Spleen (tissue), 11 donors: ENCODE measurements around the gene ERGIC2. TPM values are rescaled to one million over a fixed set of nuclear protein-coding genes. Genes with fewer than 3 reads are reported as not detected.

Experiments used
- DNase-seq: peaks from one replicate; pipeline ENCODE4 v3.0.0-alpha.2; 2020
- H3K27ac ChIP-seq, 8 donors: fragments of 200-600 bp; sonication (generic) in 7 of 8; 1 replicate in 4 of 8; 2 replicates in 4 of 8; pipeline versions ENCODE4 v1.5.0 to v1.8.0; 2016 to 2021; ENCODE audit warnings: inconsistent platforms in 4 of 8, mild to moderate bottlenecking in 4 of 8, moderate library complexity in 1 of 8
- H3K27me3 ChIP-seq, 7 donors: fragments of 200-600 bp; sonication (generic) in 6 of 7; replicated peaks in 1 of 7; 1 replicate in 4 of 7; 2 replicates in 3 of 7; pipeline versions ENCODE4 v1.5.0 to v1.8.0; 2016 to 2021; ENCODE audit warnings: inconsistent platforms in 3 of 7, mild to moderate bottlenecking in 1 of 7
- H3K36me3 ChIP-seq, 6 donors: fragments of 200-600 bp; sonication (generic) in 5 of 6; 1 replicate in 4 of 6; 2 replicates in 2 of 6; pipeline versions ENCODE4 v1.5.0 to v1.8.0; 2016 to 2021; ENCODE audit warnings: inconsistent platforms in 2 of 6
- H3K4me1 ChIP-seq, 6 donors: fragments of 200-600 bp; sonication (generic) in 5 of 6; 1 replicate in 3 of 6; 2 replicates in 3 of 6; pipeline versions ENCODE4 v1.5.0 to v1.8.0; 2016 to 2021; ENCODE audit warnings: inconsistent platforms in 3 of 6
- H3K4me3 ChIP-seq, 8 donors: fragments of 200-600 bp; sonication (generic) in 7 of 8; 1 replicate in 4 of 8; 2 replicates in 4 of 8; pipeline versions ENCODE4 v1.5.0 to v1.8.0; 2016 to 2021; ENCODE audit warnings: inconsistent platforms in 4 of 8, mild to moderate bottlenecking in 4 of 8, moderate library complexity in 2 of 8
- H3K9me3 ChIP-seq, 8 donors: fragments of 200-600 bp; sonication (generic) in 7 of 8; 1 replicate in 4 of 8; 2 replicates in 4 of 8; pipeline versions ENCODE4 v1.5.0 to v1.8.0; 2016 to 2021; ENCODE audit warnings: inconsistent platforms in 4 of 8
- POLR2A ChIP-seq, 3 donors: fragments of 450-650 bp; IDR thresholded peaks; one replicate each; pipeline ENCODE4 v1.5.1; 2017; ENCODE audit warnings: antibody characterized with exemption in 3 of 3, mild to moderate bottlenecking in 1 of 3
- POLR2AphosphoS5 ChIP-seq, 3 donors: sonication (generic); formaldehyde crosslinking; IDR thresholded peaks; one replicate each; pipeline ENCODE4 v1.5.1; 2017; ENCODE audit warnings: antibody characterized with exemption in 3 of 3
- WGBS, 5 donors: extraction: QIAGEN DNeasy Blood & Tissue Kit in 3 of 5; methylation state at CpG; one replicate each; pipeline versions ENCODE4 v1.1.5 to v1.1.7; 2013 to 2018; 5-methylcytosine and 5-hydroxymethylcytosine counted together
- intact Hi-C: fragments of 100-400 bp; cut with DNase I; formaldehyde crosslinking; loops from one replicate; pipeline ENCODE4 v1.15.0; 2023; ENCODE audit warnings: low total_unique reads
- polyA plus RNA-seq, 3 donors: library from polyadenylated mRNA; stranded (reverse); fragments of 200-250 nt; gene quantifications; one replicate each; pipeline ENCODE4 v1.2.1, GENCODE V29; 2013
- total RNA-seq, 7 donors: library from RNA; depleted of rRNA in 3 of 7; stranded (reverse); fragments of >200 nt in 3 of 7; fragmentation: NEBNext Ultra II Directional in 4 of 7; extraction: Animal tissue kit (Norgen Biotek cat#: 25700) in 4 of 7; gene quantifications; one replicate each; pipeline versions ENCODE4 v1.1.0 to v1.2.1, GENCODE V29; 2016 to 2021
- TF ChIP-seq, protein P1 (sequence below), 11 experiments: fragments of 200-600 bp in 7 of 11; fragments of 450-650 bp in 4 of 11; sonication (generic) in 4 of 11; IDR thresholded peaks in 8 of 11; conservative IDR thresholded peaks in 3 of 11; 1 replicate in 7 of 11; 2 replicates in 4 of 11; pipeline versions ENCODE4 v1.4.0 to v1.8.0; 2016 to 2021; ENCODE audit warnings: antibody characterized with exemption in 11 of 11, inconsistent platforms in 4 of 11, mild to moderate bottlenecking in 1 of 11
- donor health status: healthy with polysubstance abuse.
- donor health status: DM: no; HTN: no; CAD: no; lungs with moderate emphysema.
- donor health status: DM: no; HTN: no; CAD: no.
- donor health status: Bipolar disorder and iron deficiency.
- donor health status: healthy.
- donor health status: DM: no; HTN: no; CAD: no.
- donor health status: DM: yes; HTN: yes; CAD: no.

Gene ERGIC2
- total and polyA plus RNA-seq, 10 donors, result 26.6 to 65.2 (median 51.2) TPM

- TF ChIP-seq, protein P1, sequence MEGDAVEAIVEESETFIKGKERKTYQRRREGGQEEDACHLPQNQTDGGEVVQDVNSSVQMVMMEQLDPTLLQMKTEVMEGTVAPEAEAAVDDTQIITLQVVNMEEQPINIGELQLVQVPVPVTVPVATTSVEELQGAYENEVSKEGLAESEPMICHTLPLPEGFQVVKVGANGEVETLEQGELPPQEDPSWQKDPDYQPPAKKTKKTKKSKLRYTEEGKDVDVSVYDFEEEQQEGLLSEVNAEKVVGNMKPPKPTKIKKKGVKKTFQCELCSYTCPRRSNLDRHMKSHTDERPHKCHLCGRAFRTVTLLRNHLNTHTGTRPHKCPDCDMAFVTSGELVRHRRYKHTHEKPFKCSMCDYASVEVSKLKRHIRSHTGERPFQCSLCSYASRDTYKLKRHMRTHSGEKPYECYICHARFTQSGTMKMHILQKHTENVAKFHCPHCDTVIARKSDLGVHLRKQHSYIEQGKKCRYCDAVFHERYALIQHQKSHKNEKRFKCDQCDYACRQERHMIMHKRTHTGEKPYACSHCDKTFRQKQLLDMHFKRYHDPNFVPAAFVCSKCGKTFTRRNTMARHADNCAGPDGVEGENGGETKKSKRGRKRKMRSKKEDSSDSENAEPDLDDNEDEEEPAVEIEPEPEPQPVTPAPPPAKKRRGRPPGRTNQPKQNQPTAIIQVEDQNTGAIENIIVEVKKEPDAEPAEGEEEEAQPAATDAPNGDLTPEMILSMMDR (IDR thresholded peaks at IDR 0.05 in 8 of 11, conservative IDR thresholded peaks at IDR 0.05 in 3 of 11), result no peak
- TF ChIP-seq POLR2AphosphoS5 (IDR thresholded peaks at IDR 0.05) (no peak), POLR2A (IDR thresholded peaks at IDR 0.05) (no peak)
- Histone ChIP-seq H3K36me3 (peaks cover 0 to 56% (median 0%) of the 10 kb centered on the region in 6 donors), H3K9me3 (no peaks in the 10 kb centered on the region), H3K4me1 (peaks cover 0 to 9% (median 5%) of the 10 kb centered on the region in 6 donors), H3K27me3 (no peaks in the 10 kb centered on the region), H3K4me3 (no peak overlapping the region), H3K27ac (no peak overlapping the region)
- intact Hi-C loops, result loop anchor here (5.0 kb wide), 2 partner anchors 229 to 244 kb away; no protein-coding TSS in a partner anchor
- WGBS, 5 donors, result 41 to 88% (median 76%) methylated on average over 4 of the region's 4 CpGs
- no peak for DNase-seq
Measured at GRCh38 chr12:29316752-29317151, 64.2 kb downstream of the ERGIC2 start.

DNA sequence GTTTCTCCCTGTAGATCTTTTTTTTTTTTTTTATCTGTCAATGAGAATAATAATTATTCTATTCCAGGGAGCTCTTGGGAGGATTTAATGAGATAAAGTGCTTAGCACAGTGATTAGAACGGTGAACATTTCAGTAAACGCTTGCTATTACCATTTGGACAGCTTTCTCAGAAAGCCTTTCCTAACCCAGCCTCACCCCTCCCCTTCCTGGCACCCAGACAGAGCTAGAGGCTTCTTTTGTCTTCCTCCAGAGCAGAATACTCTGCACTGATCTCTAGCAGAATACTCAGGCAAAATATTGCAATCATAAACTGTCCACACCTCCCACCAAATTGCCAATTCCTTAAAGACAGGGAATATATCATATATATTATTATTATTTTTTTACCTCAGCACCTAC is 66.6 kb downstream of the ERGIC2 start:
- no peak overlapping the region for H3K27ac ChIP-seq
- no peaks in the 10 kb centered on the region for H3K9me3 ChIP-seq
- TF ChIP-seq POLR2A (IDR thresholded peaks at IDR 0.05), result no peak
- TF ChIP-seq, protein P1 (IDR thresholded peaks at IDR 0.05 in 8 of 11, conservative IDR thresholded peaks at IDR 0.05 in 3 of 11), result no peak
- no peak for TF ChIP-seq POLR2AphosphoS5 (IDR thresholded peaks at IDR 0.05)
- intact Hi-C loops, result no loop called here
- DNase-seq, result no peak
- H3K36me3 ChIP-seq, result peaks cover 0 to 49% (median 0%) of the 10 kb centered on the region in 6 donors
- no peaks in the 10 kb centered on the region for H3K27me3 ChIP-seq
- peaks cover 0 to 9% (median 5%) of the 10 kb centered on the region in 6 donors for H3K4me1 ChIP-seq
- WGBS, 5 donors, result 30 to 75% (median 66%) methylated on average over 2 of the region's 2 CpGs
- H3K4me3 ChIP-seq, result no peak overlapping the region

GRCh38 chr12:29310899-29311298 is 70.1 kb downstream of the ERGIC2 start:
- intact Hi-C loops, result no loop called here

GRCh38 chr12:29309320-29309902 is 71.6 kb downstream of the ERGIC2 start:
- intact Hi-C loops, result no loop called here
- peaks cover 0 to 60% (median 1%) of the 10 kb centered on the region in 6 donors for H3K36me3 ChIP-seq
- no peaks in the 10 kb centered on the region for H3K27me3 ChIP-seq
- H3K27ac ChIP-seq, result no peak overlapping the region
- no peak for DNase-seq
- no peak overlapping the region for H3K4me3 ChIP-seq
- TF ChIP-seq, protein P1 (IDR thresholded peaks at IDR 0.05 in 8 of 11, conservative IDR thresholded peaks at IDR 0.05 in 3 of 11), result peak in 4 of 11 experiments; percentile 14 to 39 (median 20)
- no peak for TF ChIP-seq POLR2A (IDR thresholded peaks at IDR 0.05)
- no peaks in the 10 kb centered on the region for H3K4me1 ChIP-seq
- 51 to 95% (median 91%) methylated on average over 4 of the region's 4 CpGs for WGBS, 5 donors
- no peaks in the 10 kb centered on the region for H3K9me3 ChIP-seq

More at GRCh38 chr12:29310899-29311298, 70.1 kb downstream of the ERGIC2 start:
- Histone ChIP-seq H3K4me1 (no peaks in the 10 kb centered on the region), H3K27me3 (no peaks in the 10 kb centered on the region), H3K9me3 (no peaks in the 10 kb centered on the region), H3K27ac (no peak overlapping the region), H3K4me3 (no peak overlapping the region), H3K36me3 (peaks cover 0 to 54% (median 1%) of the 10 kb centered on the region in 6 donors)
- no peak for DNase-seq
- 92 to 99% (median 96%) methylated on average over 4 of the region's 4 CpGs for WGBS, 5 donors
- TF ChIP-seq, protein P1 (IDR thresholded peaks at IDR 0.05 in 8 of 11, conservative IDR thresholded peaks at IDR 0.05 in 3 of 11), result no peak
- TF ChIP-seq POLR2A (IDR thresholded peaks at IDR 0.05), result no peak
- no peak for TF ChIP-seq POLR2AphosphoS5 (IDR thresholded peaks at IDR 0.05)
